ENCODE measurements around the gene SPR.
A peak's percentile ranks its signal among the peaks of the same experiment; 100 is the strongest.

SPR gene

GRCh38 chr2:72916743-72917137 is 29.5 kb downstream of the SPR start:
- no peak for DNase-seq

GRCh38 chr2:72917138-72917876 is 30.1 kb downstream of the SPR start, which contains the start of gene EMX1:
TSS of gene EMX1 (plus strand) at chr2:72917519. CDS start at chr2:72917853, 334 bp downstream.
- peak; percentile 36 for DNase-seq

GRCh38 chr2:72917877-72918553 is 30.8 kb downstream of the SPR start:
- no peak for DNase-seq

- no peak for DNase-seq
Measured at GRCh38 chr2:72919414-72920317, 32.5 kb downstream of the SPR start.

GRCh38 chr2:72920318-72921087 is 33.3 kb downstream of the SPR start:
- no peak for DNase-seq

GRCh38 chr2:72921088-72921851 is 34.1 kb downstream of the SPR start:
- DNase-seq = no peak

GRCh38 chr2:72921853-72922252 is 34.6 kb downstream of the SPR start:
- no peak for DNase-seq

- no peak for DNase-seq
Measured at GRCh38 chr2:72923833-72924352, 36.7 kb downstream of the SPR start.

- no peak for DNase-seq
Measured at GRCh38 chr2:72924353-72925240, 37.4 kb downstream of the SPR start.

- no peak for DNase-seq
Measured at GRCh38 chr2:72925328-72925943, 38.2 kb downstream of the SPR start.

- DNase-seq = no peak
Measured at GRCh38 chr2:72926368-72926767, 39.2 kb downstream of the SPR start.

- no peak for DNase-seq
Measured at GRCh38 chr2:72926811-72927465, 39.7 kb downstream of the SPR start.

GRCh38 chr2:72927619-72928550 is 40.7 kb downstream of the SPR start:
- DNase-seq = no peak

- no peak for DNase-seq
Measured at GRCh38 chr2:72929010-72929409, 41.8 kb downstream of the SPR start.

GRCh38 chr2:72931280-72931910 is 44.2 kb downstream of the SPR start:
- DNase-seq = no peak

- DNase-seq = no peak
Measured at GRCh38 chr2:72932045-72932740, 45.0 kb downstream of the SPR start.

- DNase-seq = no peak
Measured at GRCh38 chr2:72932805-72933204, 45.6 kb downstream of the SPR start.

Measured in activated T-cell treated with anti-CD3 and anti-CD28 coated beads for 4 hours (primary cell).